Natural killer cell (primary cell): Measurements from ENCODE around the gene RNASE11. TPM values are rescaled to one million over a fixed set of nuclear protein-coding genes. Genes with fewer than 3 reads are reported as not detected.
A peak's percentile ranks its signal among the peaks of the same experiment; 100 is the strongest.

Experiments used
- ATAC-seq, 3 donors: fragments of 150-1000 bp in 2 of 3; fragments of 200-7000 bp in 1 of 3; cut with Tn5 transposase; 1 replicate in 1 of 3; 2 replicates in 2 of 3; pipeline ENCODE4 v1.10.0; 2021; ENCODE audit warnings: mild to moderate bottlenecking in 2 of 3, moderate library complexity in 2 of 3
- DNase-seq, 2 donors: peaks; one replicate each; pipeline versions ENCODE4 v3.0.0 to v3.0.0-alpha.2; 2013 to 2021; ENCODE audit warnings: mixed read lengths in 1 of 2
- H3K27ac ChIP-seq: one replicate; pipeline ENCODE4 v1.5.1; 2013; ENCODE audit warnings: mild to moderate bottlenecking, low read length
- H3K27me3 ChIP-seq: one replicate; pipeline ENCODE4 v1.6.1; 2013; ENCODE audit warnings: low read length; ENCODE audit not compliant: control insufficient read depth, insufficient read depth
- H3K36me3 ChIP-seq: one replicate; pipeline ENCODE4 v1.6.1; 2013; ENCODE audit warnings: low read length; ENCODE audit not compliant: control insufficient read depth, insufficient read depth
- H3K4me1 ChIP-seq: one replicate; pipeline ENCODE4 v1.6.1; 2013; ENCODE audit warnings: low read length; ENCODE audit not compliant: control insufficient read depth, insufficient read depth
- H3K4me3 ChIP-seq: one replicate; pipeline ENCODE4 v1.5.1; 2013; ENCODE audit warnings: low read length
- H3K9me3 ChIP-seq: one replicate; pipeline ENCODE4 v1.6.1; 2013; ENCODE audit warnings: low read length; ENCODE audit not compliant: control insufficient read depth, insufficient read depth
- H3K27ac Mint-ChIP-seq, 2 donors: one replicate each; pipeline ENCODE4 v1.8.0; 2022; ENCODE audit warnings: mild to moderate bottlenecking in 2 of 2, mixed read lengths in 2 of 2, moderate library complexity in 1 of 2
- H3K27me3 Mint-ChIP-seq, 2 donors: one replicate each; pipeline ENCODE4 v1.8.0; 2022; ENCODE audit warnings: low read depth in 2 of 2, mixed read lengths in 2 of 2
- H3K36me3 Mint-ChIP-seq: one replicate; pipeline ENCODE4 v1.8.0; 2022; ENCODE audit warnings: mixed read lengths
- H3K4me1 Mint-ChIP-seq, 2 donors: one replicate each; pipeline ENCODE4 v1.8.0; 2022; ENCODE audit warnings: mixed read lengths in 2 of 2
- H3K4me3 Mint-ChIP-seq: one replicate; pipeline ENCODE4 v1.8.0; 2022; ENCODE audit warnings: mild to moderate bottlenecking, moderate library complexity, mixed read lengths
- H3K9me3 Mint-ChIP-seq, 2 donors: one replicate each; pipeline ENCODE4 v1.8.0; 2022; ENCODE audit warnings: mixed read lengths in 2 of 2
- CTCF ChIP-seq: fragments of 200-600 bp; IDR thresholded peaks from one replicate; pipeline ENCODE4 v1.8.0; 2022; ENCODE audit warnings: antibody characterized with exemption
- WGBS: methylation state at CpG from one replicate; pipeline ENCODE4 v1.1.7; 2013; ENCODE audit warnings: missing lambda C conversion rate; ENCODE audit not compliant: insufficient coverage; 5-methylcytosine and 5-hydroxymethylcytosine counted together
- intact Hi-C: fragments of 100-400 bp; cut with micrococcal nuclease; formaldehyde crosslinking; loops from one replicate; pipeline ENCODE4 v1.14.2; 2022
- total RNA-seq, 4 donors: library from RNA; stranded (reverse); fragments of 120-200 nt in 1 of 4; gene quantifications; one replicate each; pipeline versions ENCODE4 v1.2.3 to v1.2.4, GENCODE V29; 2013 to 2022

Gene RNASE11
- total RNA-seq, 3 donors from 2014 or later (not counting 1 experiment from before 2014, with no cell fraction given), result not detected

- TF ChIP-seq CTCF, result no peak
- ATAC-seq (no peak), DNase-seq (peak in 1 of 2 donors; percentile 50)
- Mint-ChIP-seq H3K27ac (no peak overlapping the region), H3K4me1 (peaks cover 4 to 14% of the 10 kb centered on the region in 2 donors), H3K27me3 (no peaks in the 10 kb centered on the region), H3K9me3 (no peaks in the 10 kb centered on the region), H3K4me3 (no peak overlapping the region), H3K36me3 (no peaks in the 10 kb centered on the region)
- Histone ChIP-seq H3K4me3 (no peak overlapping the region), H3K27me3 (no peaks in the 10 kb centered on the region), H3K27ac (peak overlapping the region; percentile 47), H3K9me3 (no peaks in the 10 kb centered on the region), H3K36me3 (no peaks in the 10 kb centered on the region), H3K4me1 (peaks cover 21% of the 10 kb centered on the region)
- 23% methylated on average over 3 of the region's 5 CpGs for WGBS
- intact Hi-C loops, result loop anchor here (2.0 to 5.0 kb wide), 2 partner anchors 18 to 270 kb away; partner anchors contain the start of gene PARP2
Observed at GRCh38 chr14:20612403-20612802, 24.6 kb upstream of the RNASE11 start.

DNA sequence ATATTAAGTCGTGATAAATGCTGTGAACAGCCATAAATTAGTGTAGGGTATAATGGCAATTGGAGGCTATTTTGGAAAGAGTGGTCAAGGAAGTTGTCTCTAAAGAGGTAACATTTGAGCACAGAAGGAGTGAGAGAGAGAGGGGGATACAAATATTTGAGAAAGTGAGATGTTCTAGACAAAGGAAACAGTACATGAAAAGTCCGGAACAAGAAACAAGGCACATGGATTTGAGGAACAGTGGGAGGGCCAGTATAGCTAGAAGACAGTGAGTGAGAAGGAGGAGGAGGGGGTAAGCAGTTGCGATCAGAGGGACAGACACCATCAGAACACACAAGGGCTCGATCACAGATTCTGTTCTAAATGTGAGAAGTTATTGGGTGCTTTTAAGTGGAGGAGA is 23.5 kb upstream of the RNASE11 start:
- no peaks in the 10 kb centered on the region for H3K36me3 ChIP-seq
- intact Hi-C loops, result loop anchor here (5.0 kb wide), 1 partner anchor 269 kb away; the partner anchor contains the start of gene PARP2
- no peak for TF ChIP-seq CTCF
- 71% methylated on average over 4 of the region's 4 CpGs for WGBS
- no peaks in the 10 kb centered on the region for H3K9me3 ChIP-seq
- peaks cover 15% of the 10 kb centered on the region for H3K4me1 ChIP-seq
- no peak overlapping the region for H3K4me3 Mint-ChIP-seq
- no peaks in the 10 kb centered on the region for H3K27me3 ChIP-seq
- H3K36me3 Mint-ChIP-seq, result no peaks in the 10 kb centered on the region
- peaks cover 0 to 4% of the 10 kb centered on the region in 2 donors for H3K4me1 Mint-ChIP-seq
- H3K27ac Mint-ChIP-seq, result no peak overlapping the region
- no peak overlapping the region for H3K4me3 ChIP-seq
- H3K27me3 Mint-ChIP-seq, result no peaks in the 10 kb centered on the region
- no peak overlapping the region for H3K27ac ChIP-seq
- no peaks in the 10 kb centered on the region for H3K9me3 Mint-ChIP-seq
- ATAC-seq (no peak), DNase-seq (peak in 1 of 2 donors; percentile 14)

- DNase-seq (peak; percentile 68 to 84), ATAC-seq (peak; percentile 16 to 41 (median 20))
- Mint-ChIP-seq H3K27me3 (no peaks in the 10 kb centered on the region), H3K4me3 (no peak overlapping the region), H3K4me1 (no peaks in the 10 kb centered on the region), H3K9me3 (no peaks in the 10 kb centered on the region), H3K27ac (no peak overlapping the region), H3K36me3 (no peaks in the 10 kb centered on the region)
- Histone ChIP-seq H3K27me3 (no peaks in the 10 kb centered on the region), H3K9me3 (no peaks in the 10 kb centered on the region), H3K36me3 (no peaks in the 10 kb centered on the region), H3K4me3 (peak overlapping the region; percentile 80), H3K27ac (peak overlapping the region; percentile 2), H3K4me1 (peaks cover 15% of the 10 kb centered on the region)
- intact Hi-C loops, result loop anchor here (5.0 kb wide), 1 partner anchor 268 kb away; the partner anchor contains the start of gene PARP2
- 5% methylated on average over 23 of the region's 27 CpGs for WGBS
- no peak for TF ChIP-seq CTCF
Observed at GRCh38 chr14:20610002-20610765, 22.4 kb upstream of the RNASE11 start.
